CD4-positive, alpha-beta memory T cell (primary cell): ENCODE results near the gene CYBA. TPM values are rescaled to one million over a fixed set of nuclear protein-coding genes. Genes with fewer than 3 reads are reported as not detected.

Experiments
- CTCF ChIA-PET: fragments of 350-600 bp; sonication (Branson Sonifier 250); formaldehyde crosslinking; loops from one replicate; lab custom pipeline; 2021; ENCODE audit warnings: inconsistent platforms; ENCODE audit not compliant: partially characterized antibody; lab: Charles Lee
- POLR2A ChIA-PET: fragments of 350-600 bp; sonication (Branson Sonifier 250); formaldehyde crosslinking; loops from one replicate; lab custom pipeline; 2021; ENCODE audit not compliant: partially characterized antibody; lab: Charles Lee
- DNase-seq, 5 donors: peaks; one replicate each; pipeline versions ENCODE4 v3.0.0 to v3.0.0-alpha.2; 2020 to 2022; ENCODE audit warnings: mixed read lengths in 1 of 5
- H3K27ac ChIP-seq: one replicate; pipeline ENCODE4 v1.7.0; 2013; ENCODE audit warnings: low read depth, low read length
- H3K27me3 ChIP-seq: 2 replicates; pipeline ENCODE4 v1.7.0; 2013; ENCODE audit warnings: mild to moderate bottlenecking, low read length, moderate library complexity; ENCODE audit not compliant: insufficient read depth
- H3K36me3 ChIP-seq: 2 replicates; pipeline ENCODE4 v1.7.0; 2013; ENCODE audit warnings: mild to moderate bottlenecking, low read length, moderate library complexity; ENCODE audit not compliant: insufficient read depth
- H3K4me1 ChIP-seq: 2 replicates; pipeline ENCODE4 v1.7.0; 2013; ENCODE audit warnings: mild to moderate bottlenecking, low read length, moderate library complexity; ENCODE audit not compliant: insufficient read depth
- H3K4me3 ChIP-seq, 2 donors: one replicate each; pipeline ENCODE4 v1.7.0; 2013; ENCODE audit warnings: low read length in 2 of 2, mild to moderate bottlenecking in 1 of 2
- H3K9me3 ChIP-seq, 2 donors: one replicate each; pipeline ENCODE4 v1.7.0; 2013; ENCODE audit warnings: low read length in 2 of 2, control low read depth in 1 of 2; ENCODE audit not compliant: control insufficient read depth in 1 of 2
- H3K27ac Mint-ChIP-seq, 7 donors: one replicate each; pipeline ENCODE4 v1.8.0; 2020 to 2021; ENCODE audit warnings: mixed read lengths in 7 of 7, mild to moderate bottlenecking in 6 of 7, inconsistent platforms in 3 of 7, moderate library complexity in 3 of 7
- H3K27me3 Mint-ChIP-seq, 2 donors: one replicate each; pipeline ENCODE4 v1.8.0; 2020 to 2021; ENCODE audit warnings: mixed read lengths in 2 of 2
- H3K36me3 Mint-ChIP-seq, 2 donors: one replicate each; pipeline ENCODE4 v1.8.0; 2020 to 2021; ENCODE audit warnings: mixed read lengths in 2 of 2, inconsistent platforms in 1 of 2, mild to moderate bottlenecking in 1 of 2
- H3K4me1 Mint-ChIP-seq, 4 donors: one replicate each; pipeline ENCODE4 v1.8.0; 2020 to 2021; ENCODE audit warnings: mixed read lengths in 4 of 4, mild to moderate bottlenecking in 1 of 4
- H3K4me3 Mint-ChIP-seq, 8 donors: one replicate each; pipeline ENCODE4 v1.8.0; 2020 to 2021; ENCODE audit warnings: mixed read lengths in 8 of 8, mild to moderate bottlenecking in 7 of 8, moderate library complexity in 6 of 8, inconsistent platforms in 3 of 8
- H3K9me3 Mint-ChIP-seq, 8 donors: one replicate each; pipeline ENCODE4 v1.8.0; 2020 to 2021; ENCODE audit warnings: mixed read lengths in 8 of 8, mild to moderate bottlenecking in 5 of 8, inconsistent platforms in 3 of 8, moderate library complexity in 1 of 8
- intact Hi-C: fragments of 100-400 bp; cut with micrococcal nuclease; formaldehyde crosslinking; loops from one replicate; pipeline ENCODE4 v1.15.1; 2023
- polyA plus RNA-seq, 2 donors: library from polyadenylated mRNA; unstranded; fragments of 300-500 nt; fragmentation: Illumina TruSeq; gene quantifications; one replicate each; pipeline ENCODE4 v1.2.3, GENCODE V29; 2021
- total RNA-seq, 2 experiments: library from RNA; stranded (reverse); gene quantifications; one replicate each; pipeline ENCODE4 v1.2.3, GENCODE V29; 2021

The CYBA gene
- total and polyA plus RNA-seq, 4 experiments from 2014 or later, result 383 to 1,286 (median 538) TPM

GRCh38 chr16:88696441-88696840, 45.6 kb upstream of the CYBA start:
- peaks cover 47% of the 10 kb centered on the region for H3K36me3 ChIP-seq
- H3K9me3 ChIP-seq, result no peaks in the 10 kb centered on the region
- POLR2A ChIA-PET, result interaction anchor here (1.4 to 4.1 kb wide), 3 partner anchors 9 to 63 kb away, joined by 3 to 21 read pairs (median 3); partner anchors contain the start of gene SNAI3
- H3K27me3 ChIP-seq, result no peaks in the 10 kb centered on the region
- Mint-ChIP-seq H3K27ac (peak overlapping the region in 3 of 7 donors; percentile 19 to 40 (median 32)), H3K4me3 (peak overlapping the region in 1 of 8 donors; percentile 25), H3K36me3 (peaks cover 25 to 31% of the 10 kb centered on the region in 2 donors), H3K9me3 (peaks cover 0 to 2% (median 0%) of the 10 kb centered on the region in 8 donors), H3K27me3 (no peaks in the 10 kb centered on the region), H3K4me1 (peaks cover 16 to 69% (median 49%) of the 10 kb centered on the region in 4 donors)
- no peak for DNase-seq
- CTCF ChIA-PET, result no interaction called here
- intact Hi-C loops, result no loop called here
- H3K4me3 ChIP-seq, result no peak overlapping the region
- peaks cover 83% of the 10 kb centered on the region for H3K4me1 ChIP-seq
- no peak overlapping the region for H3K27ac ChIP-seq

GRCh38 chr16:88695753-88696152, 44.9 kb upstream of the CYBA start:
- DNase-seq, result no peak
- H3K36me3 Mint-ChIP-seq, result peaks cover 25 to 26% of the 10 kb centered on the region in 2 donors
- H3K4me3 Mint-ChIP-seq, result no peak overlapping the region
- no peaks in the 10 kb centered on the region for H3K9me3 ChIP-seq
- POLR2A ChIA-PET, result interaction anchor here (1.0 to 4.1 kb wide), 4 partner anchors 9 to 62 kb away, joined by 3 to 21 read pairs (median 3); partner anchors contain the start of gene SNAI3
- no peak overlapping the region for H3K4me3 ChIP-seq
- H3K9me3 Mint-ChIP-seq, result peaks cover 0 to 2% (median 0%) of the 10 kb centered on the region in 8 donors
- no peaks in the 10 kb centered on the region for H3K27me3 Mint-ChIP-seq
- peaks cover 47% of the 10 kb centered on the region for H3K36me3 ChIP-seq
- peaks cover 85% of the 10 kb centered on the region for H3K4me1 ChIP-seq
- H3K4me1 Mint-ChIP-seq, result peaks cover 21 to 76% (median 52%) of the 10 kb centered on the region in 4 donors
- CTCF ChIA-PET, result no interaction called here
- intact Hi-C loops, result no loop called here
- H3K27me3 ChIP-seq, result no peaks in the 10 kb centered on the region
- no peak overlapping the region for H3K27ac ChIP-seq
- peak overlapping the region in 3 of 7 donors; percentile 40 to 65 (median 60) for H3K27ac Mint-ChIP-seq

DNA sequence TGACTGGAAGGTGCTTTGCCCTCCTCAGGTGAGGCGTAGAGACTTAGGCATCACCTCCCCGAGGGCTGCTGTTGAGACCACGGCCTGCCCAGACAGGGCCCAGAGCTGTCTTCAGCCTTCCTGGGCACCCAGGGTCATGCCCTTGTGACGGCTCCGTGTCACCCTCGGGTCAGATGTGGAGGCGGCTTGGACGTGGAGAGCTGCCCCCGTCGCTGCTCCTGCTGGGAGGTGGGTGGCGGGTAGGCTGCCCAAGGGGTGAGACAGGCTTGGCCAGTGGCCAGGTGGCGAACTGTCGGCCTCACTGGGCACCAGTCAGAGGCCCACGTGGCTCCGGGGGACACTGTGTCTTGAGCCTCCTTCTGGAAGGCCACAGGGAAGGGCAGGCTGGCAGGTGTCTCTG, 44.4 kb upstream of the CYBA start:
- peaks cover 46% of the 10 kb centered on the region for H3K36me3 ChIP-seq
- CTCF ChIA-PET, result no interaction called here
- Mint-ChIP-seq H3K4me1 (peaks cover 24 to 78% (median 53%) of the 10 kb centered on the region in 4 donors), H3K9me3 (peaks cover 0 to 2% (median 0%) of the 10 kb centered on the region in 8 donors), H3K27ac (peak overlapping the region in 5 of 7 donors; percentile 17 to 80 (median 44)), H3K27me3 (no peaks in the 10 kb centered on the region), H3K4me3 (no peak overlapping the region), H3K36me3 (peaks cover 22% of the 10 kb centered on the region in 2 donors)
- no peaks in the 10 kb centered on the region for H3K27me3 ChIP-seq
- DNase-seq, result no peak
- intact Hi-C loops, result no loop called here
- no peak overlapping the region for H3K27ac ChIP-seq
- POLR2A ChIA-PET, result interaction anchor here (1.0 to 4.1 kb wide), 3 partner anchors 9 to 62 kb away, joined by 3 to 21 read pairs (median 3); partner anchors contain the start of gene SNAI3
- no peaks in the 10 kb centered on the region for H3K9me3 ChIP-seq
- peaks cover 85% of the 10 kb centered on the region for H3K4me1 ChIP-seq
- H3K4me3 ChIP-seq, result no peak overlapping the region

GRCh38 chr16:88694221-88695087, 43.6 kb upstream of the CYBA start:
- no peaks in the 10 kb centered on the region for H3K9me3 ChIP-seq
- no peak for DNase-seq
- peak overlapping the region; percentile 16 for H3K27ac ChIP-seq
- ChIA-PET CTCF (no interaction called here), POLR2A (interaction anchor here (1.1 to 10.2 kb wide), 3 partner anchors 10 to 45 kb away, joined by 3 to 249 read pairs (median 3); partner anchors contain the start of genes CTU2, MVD and RNF166)
- H3K27me3 Mint-ChIP-seq, result no peaks in the 10 kb centered on the region
- H3K4me1 ChIP-seq, result peaks cover 85% of the 10 kb centered on the region
- peaks cover 0 to 2% (median 0%) of the 10 kb centered on the region in 8 donors for H3K9me3 Mint-ChIP-seq
- peak overlapping the region in 1 of 8 donors; percentile 10 for H3K4me3 Mint-ChIP-seq
- intact Hi-C loops, result no loop called here
- H3K27ac Mint-ChIP-seq, result peak overlapping the region; percentile 44 to 94 (median 68)
- peaks cover 21 to 77% (median 49%) of the 10 kb centered on the region in 4 donors for H3K4me1 Mint-ChIP-seq
- H3K36me3 ChIP-seq, result peaks cover 38% of the 10 kb centered on the region
- H3K36me3 Mint-ChIP-seq, result peaks cover 14 to 18% of the 10 kb centered on the region in 2 donors
- no peaks in the 10 kb centered on the region for H3K27me3 ChIP-seq
- H3K4me3 ChIP-seq, result no peak overlapping the region

- H3K36me3 ChIP-seq, result peaks cover 32% of the 10 kb centered on the region
- peaks cover 23 to 79% (median 52%) of the 10 kb centered on the region in 4 donors for H3K4me1 Mint-ChIP-seq
- ChIA-PET POLR2A (interaction anchor here (1.1 to 10.2 kb wide), 4 partner anchors 10 to 44 kb away, joined by 3 to 249 read pairs (median 4); partner anchors contain the start of genes CTU2, MVD and RNF166), CTCF (interaction anchor here (1.7 kb wide), 2 partner anchors 8 to 13 kb away, joined by 3 to 4 read pairs; no protein-coding TSS in a partner anchor)
- H3K9me3 ChIP-seq, result no peaks in the 10 kb centered on the region
- peaks cover 14 to 18% of the 10 kb centered on the region in 2 donors for H3K36me3 Mint-ChIP-seq
- DNase-seq, result no peak
- no peaks in the 10 kb centered on the region for H3K27me3 ChIP-seq
- intact Hi-C loops, result loop anchor here (1.0 kb wide), 1 partner anchor 8 kb away; no protein-coding TSS in a partner anchor
- H3K9me3 Mint-ChIP-seq, result peaks cover 0 to 2% (median 0%) of the 10 kb centered on the region in 8 donors
- H3K27ac ChIP-seq, result peak overlapping the region; percentile 36
- no peaks in the 10 kb centered on the region for H3K27me3 Mint-ChIP-seq
- H3K4me3 Mint-ChIP-seq, result peak overlapping the region in 4 of 8 donors; percentile 15 to 76 (median 52)
- H3K4me1 ChIP-seq, result peaks cover 78% of the 10 kb centered on the region
- H3K4me3 ChIP-seq, result no peak overlapping the region
- peak overlapping the region in 5 of 7 donors; percentile 82 to 94 (median 90) for H3K27ac Mint-ChIP-seq
Observed at GRCh38 chr16:88693420-88694177, 42.7 kb upstream of the CYBA start.

DNA sequence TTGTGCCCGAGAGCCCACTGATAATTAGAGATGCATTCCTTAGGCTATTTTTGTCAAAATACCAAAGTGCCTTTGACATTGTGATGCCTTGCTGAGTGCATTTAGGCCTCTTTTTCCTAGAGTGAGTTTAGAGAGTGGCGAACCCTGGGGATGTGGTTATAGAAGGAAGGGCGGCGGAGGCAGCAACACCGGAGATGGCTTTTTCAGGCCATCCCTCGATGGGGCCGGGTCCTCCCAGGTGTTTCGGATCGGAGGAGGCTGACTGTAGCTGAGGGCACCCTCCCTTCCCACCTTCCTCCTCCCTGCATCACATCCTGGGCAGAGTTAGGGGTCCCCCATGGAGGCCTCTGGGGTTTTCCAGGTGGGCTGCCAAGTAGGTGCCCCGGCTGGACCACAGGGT, 42.0 kb upstream of the CYBA start:
- Mint-ChIP-seq H3K4me3 (peak overlapping the region in 7 of 8 donors; percentile 57 to 87 (median 76)), H3K36me3 (peaks cover 8 to 12% of the 10 kb centered on the region in 2 donors), H3K4me1 (peaks cover 21 to 72% (median 49%) of the 10 kb centered on the region in 4 donors), H3K9me3 (peaks cover 0 to 1% (median 0%) of the 10 kb centered on the region in 8 donors), H3K27me3 (no peaks in the 10 kb centered on the region), H3K27ac (peak overlapping the region; percentile 19 to 94 (median 90))
- Histone ChIP-seq H3K36me3 (peaks cover 25% of the 10 kb centered on the region), H3K27me3 (no peaks in the 10 kb centered on the region), H3K4me1 (peaks cover 71% of the 10 kb centered on the region), H3K9me3 (no peaks in the 10 kb centered on the region), H3K27ac (peak overlapping the region; percentile 36), H3K4me3 (peak overlapping the region in 1 of 2 donors; percentile 39)
- intact Hi-C loops, result loop anchor here (1.0 kb wide), 1 partner anchor 8 kb away; no protein-coding TSS in a partner anchor
- POLR2A ChIA-PET, result interaction anchor here (0.9 to 10.2 kb wide), 5 partner anchors 9 to 59 kb away, joined by 3 to 249 read pairs (median 3); partner anchors contain the start of genes CTU2 and RNF166
- DNase-seq, result peak in 3 of 5 donors; percentile 26 to 45 (median 43)
- CTCF ChIA-PET, result interaction anchor here (1.2 to 1.7 kb wide), 4 partner anchors 9 to 73 kb away, joined by 3 to 4 read pairs (median 4); no protein-coding TSS in a partner anchor
